Measurements from ENCODE around the gene STT3B. TPM values are rescaled to one million over a fixed set of nuclear protein-coding genes. Genes with fewer than 3 reads are reported as not detected.

STT3B gene
- total RNA-seq, 1 experiment from 2014 or later, result 105 TPM

DNA sequence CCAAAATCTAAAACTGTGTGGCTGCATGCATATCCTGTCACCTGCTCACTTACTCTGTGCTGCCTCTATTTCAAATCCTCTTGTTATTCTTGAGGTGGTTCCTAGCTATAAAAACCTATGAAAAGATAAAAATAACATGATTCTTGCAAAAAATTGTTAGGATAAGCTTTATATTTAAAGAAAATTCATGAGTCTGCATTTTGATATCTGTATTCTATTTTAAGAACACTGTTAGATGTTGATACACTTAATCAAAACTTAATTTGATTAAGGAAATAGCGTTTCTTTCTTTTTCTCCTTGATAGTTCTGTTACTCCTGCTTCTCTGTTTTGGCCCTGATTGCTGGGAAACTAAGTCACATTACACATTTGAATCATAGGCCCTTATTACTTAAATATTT lies 22.5 kb downstream of the STT3B start:
- TF ChIP-seq, protein P1, sequence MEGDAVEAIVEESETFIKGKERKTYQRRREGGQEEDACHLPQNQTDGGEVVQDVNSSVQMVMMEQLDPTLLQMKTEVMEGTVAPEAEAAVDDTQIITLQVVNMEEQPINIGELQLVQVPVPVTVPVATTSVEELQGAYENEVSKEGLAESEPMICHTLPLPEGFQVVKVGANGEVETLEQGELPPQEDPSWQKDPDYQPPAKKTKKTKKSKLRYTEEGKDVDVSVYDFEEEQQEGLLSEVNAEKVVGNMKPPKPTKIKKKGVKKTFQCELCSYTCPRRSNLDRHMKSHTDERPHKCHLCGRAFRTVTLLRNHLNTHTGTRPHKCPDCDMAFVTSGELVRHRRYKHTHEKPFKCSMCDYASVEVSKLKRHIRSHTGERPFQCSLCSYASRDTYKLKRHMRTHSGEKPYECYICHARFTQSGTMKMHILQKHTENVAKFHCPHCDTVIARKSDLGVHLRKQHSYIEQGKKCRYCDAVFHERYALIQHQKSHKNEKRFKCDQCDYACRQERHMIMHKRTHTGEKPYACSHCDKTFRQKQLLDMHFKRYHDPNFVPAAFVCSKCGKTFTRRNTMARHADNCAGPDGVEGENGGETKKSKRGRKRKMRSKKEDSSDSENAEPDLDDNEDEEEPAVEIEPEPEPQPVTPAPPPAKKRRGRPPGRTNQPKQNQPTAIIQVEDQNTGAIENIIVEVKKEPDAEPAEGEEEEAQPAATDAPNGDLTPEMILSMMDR (IDR thresholded peaks at IDR 0.05), result no peak
- TF ChIP-seq POLR2AphosphoS5 (IDR thresholded peaks at IDR 0.05; ENCODE audit: low read depth, low read length), result no peak
- TF ChIP-seq, protein P2, sequence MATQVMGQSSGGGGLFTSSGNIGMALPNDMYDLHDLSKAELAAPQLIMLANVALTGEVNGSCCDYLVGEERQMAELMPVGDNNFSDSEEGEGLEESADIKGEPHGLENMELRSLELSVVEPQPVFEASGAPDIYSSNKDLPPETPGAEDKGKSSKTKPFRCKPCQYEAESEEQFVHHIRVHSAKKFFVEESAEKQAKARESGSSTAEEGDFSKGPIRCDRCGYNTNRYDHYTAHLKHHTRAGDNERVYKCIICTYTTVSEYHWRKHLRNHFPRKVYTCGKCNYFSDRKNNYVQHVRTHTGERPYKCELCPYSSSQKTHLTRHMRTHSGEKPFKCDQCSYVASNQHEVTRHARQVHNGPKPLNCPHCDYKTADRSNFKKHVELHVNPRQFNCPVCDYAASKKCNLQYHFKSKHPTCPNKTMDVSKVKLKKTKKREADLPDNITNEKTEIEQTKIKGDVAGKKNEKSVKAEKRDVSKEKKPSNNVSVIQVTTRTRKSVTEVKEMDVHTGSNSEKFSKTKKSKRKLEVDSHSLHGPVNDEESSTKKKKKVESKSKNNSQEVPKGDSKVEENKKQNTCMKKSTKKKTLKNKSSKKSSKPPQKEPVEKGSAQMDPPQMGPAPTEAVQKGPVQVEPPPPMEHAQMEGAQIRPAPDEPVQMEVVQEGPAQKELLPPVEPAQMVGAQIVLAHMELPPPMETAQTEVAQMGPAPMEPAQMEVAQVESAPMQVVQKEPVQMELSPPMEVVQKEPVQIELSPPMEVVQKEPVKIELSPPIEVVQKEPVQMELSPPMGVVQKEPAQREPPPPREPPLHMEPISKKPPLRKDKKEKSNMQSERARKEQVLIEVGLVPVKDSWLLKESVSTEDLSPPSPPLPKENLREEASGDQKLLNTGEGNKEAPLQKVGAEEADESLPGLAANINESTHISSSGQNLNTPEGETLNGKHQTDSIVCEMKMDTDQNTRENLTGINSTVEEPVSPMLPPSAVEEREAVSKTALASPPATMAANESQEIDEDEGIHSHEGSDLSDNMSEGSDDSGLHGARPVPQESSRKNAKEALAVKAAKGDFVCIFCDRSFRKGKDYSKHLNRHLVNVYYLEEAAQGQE (IDR thresholded peaks at IDR 0.05; ENCODE audit: insufficient read depth in 1 of 2, low read depth in 2 of 2, low read length in 1 of 2), result no peak
- no peak for TF ChIP-seq SIN3A (IDR thresholded peaks at IDR 0.05; ENCODE audit: borderline replicate concordance, insufficient read depth, low read depth, low read length)
- TF ChIP-seq TCF7L2 (IDR thresholded peaks at IDR 0.05; ENCODE audit: low read depth, low read length), result no peak
- Histone ChIP-seq H3K4me1 (ENCODE audit: control insufficient read depth, insufficient read depth, low read length) (no peaks in the 10 kb centered on the region; the same call in 1 of the 2 replicates), H3K36me3 (ENCODE audit: control insufficient read depth, insufficient read depth, low read length) (no peaks in the 10 kb centered on the region), H3K4me3 (ENCODE audit: low read depth in 2 of 2, low read length in 2 of 2) (no peak overlapping the region), H3K9me3 (ENCODE audit: control insufficient read depth, insufficient read depth, low read depth, low read length) (peaks cover 7% of the 10 kb centered on the region; the same call in 1 of the 2 replicates), H3K27ac (ENCODE audit: low read length) (no peak overlapping the region), H3K27me3 (ENCODE audit: control insufficient read depth, insufficient read depth, low read length) (no peaks in the 10 kb centered on the region)
- ChIA-PET CTCF (no interaction called here), POLR2A (no interaction called here)
- ATAC-seq (no peak), DNase-seq (ENCODE audit: low read depth, low spot score) (no peak)
- BruUV-seq (replicated peaks), result no TSS peak
- intact Hi-C loops (cut with micrococcal nuclease; ENCODE audit: unreplicated experiment) (no loop called here), in situ Hi-C loops (cut with HindIII; ENCODE audit: low pct_unique_long_range_greater_than_20kb, low sequenced_read_pairs) (no loop called here)

DNA sequence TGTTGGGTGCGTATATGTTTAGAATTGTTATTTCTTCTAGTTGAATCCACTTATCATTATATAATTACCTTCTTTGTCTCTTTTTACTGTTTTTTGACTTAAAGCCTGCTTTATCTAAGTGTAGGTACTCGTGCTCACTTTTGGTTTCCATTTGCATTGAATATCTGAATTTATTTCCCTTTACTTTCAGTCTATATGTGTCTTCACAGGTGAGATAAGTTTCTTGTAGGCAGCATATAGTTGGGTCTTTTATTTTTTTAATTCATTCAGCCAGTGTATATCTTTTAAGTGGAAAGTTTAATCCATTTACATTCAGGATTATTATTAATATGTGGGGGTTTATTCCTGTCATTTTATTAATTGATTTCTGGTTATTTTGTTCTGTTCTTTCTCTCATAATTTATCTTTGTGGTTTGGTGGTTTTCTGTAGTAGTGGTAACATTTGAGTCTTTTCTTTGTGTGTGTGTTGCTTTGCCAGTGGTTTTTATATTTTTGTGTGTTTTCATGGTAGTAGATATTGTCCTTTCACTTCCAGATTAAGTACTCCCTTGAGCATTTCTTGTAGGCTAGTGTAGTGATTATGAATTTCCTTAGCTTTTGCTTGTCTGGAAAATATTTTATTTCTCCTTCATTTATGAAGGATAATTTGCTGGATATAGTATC lies 27.3 kb downstream of the STT3B start:
- peaks cover 6% of the 10 kb centered on the region; the same call in 1 of the 2 replicates for H3K4me1 ChIP-seq (ENCODE audit: control insufficient read depth, insufficient read depth, low read length)
- no peak for DNase-seq (ENCODE audit: low read depth, low spot score)
- no TSS peak for BruUV-seq (replicated peaks)
- in situ Hi-C loops (cut with HindIII; ENCODE audit: low pct_unique_long_range_greater_than_20kb, low sequenced_read_pairs) (no loop called here), intact Hi-C loops (cut with micrococcal nuclease; ENCODE audit: unreplicated experiment) (no loop called here)
- POLR2A ChIA-PET, result no interaction called here
- H3K27ac ChIP-seq (ENCODE audit: low read length), result no peak overlapping the region
- H3K27me3 ChIP-seq (ENCODE audit: control insufficient read depth, insufficient read depth, low read length), result no peaks in the 10 kb centered on the region
- peaks cover 12% of the 10 kb centered on the region; the same call in 1 of the 2 replicates for H3K9me3 ChIP-seq (ENCODE audit: control insufficient read depth, insufficient read depth, low read depth, low read length)
- no peak for ATAC-seq
- H3K36me3 ChIP-seq (ENCODE audit: control insufficient read depth, insufficient read depth, low read length), result no peaks in the 10 kb centered on the region
- TF ChIP-seq SIN3A (IDR thresholded peaks at IDR 0.05; ENCODE audit: borderline replicate concordance, insufficient read depth, low read depth, low read length) (no peak), POLR2AphosphoS5 (IDR thresholded peaks at IDR 0.05; ENCODE audit: low read depth, low read length) (no peak), TCF7L2 (IDR thresholded peaks at IDR 0.05; ENCODE audit: low read depth, low read length) (no peak)
- TF ChIP-seq, protein P2 (IDR thresholded peaks at IDR 0.05; ENCODE audit: insufficient read depth in 1 of 2, low read depth in 2 of 2, low read length in 1 of 2), result no peak
- TF ChIP-seq, protein P1 (IDR thresholded peaks at IDR 0.05), result no peak
- CTCF ChIA-PET, result no interaction called here
- H3K4me3 ChIP-seq (ENCODE audit: low read depth in 2 of 2, low read length in 2 of 2), result no peak overlapping the region

All from Panc1 (cell line).